Transverse colon (tissue), 4 donors: ENCODE measurements around the gene TSPOAP1. TPM values are rescaled to one million over a fixed set of nuclear protein-coding genes. Genes with fewer than 3 reads are reported as not detected.

Experiments
- DNase-seq: peaks from one replicate; pipeline ENCODE4 v3.0.0-alpha.2; 2019
- H3K27ac ChIP-seq, 4 donors: fragments of 200-600 bp; sonication (generic); 2 replicates each; pipeline ENCODE4 v1.5.1; 2016 to 2018; ENCODE audit warnings: inconsistent platforms in 4 of 4
- H3K27me3 ChIP-seq: fragments of 200-600 bp; sonication (generic); 2 replicates; pipeline ENCODE4 v1.5.1; 2017; ENCODE audit warnings: inconsistent platforms
- H3K36me3 ChIP-seq, 4 donors: fragments of 200-600 bp; sonication (generic); 2 replicates each; pipeline ENCODE4 v1.5.1; 2017 to 2019; ENCODE audit warnings: inconsistent platforms in 4 of 4
- H3K4me1 ChIP-seq, 4 donors: fragments of 200-600 bp; sonication (generic); 2 replicates each; pipeline ENCODE4 v1.5.1; 2017 to 2020; ENCODE audit warnings: inconsistent platforms in 4 of 4
- H3K4me3 ChIP-seq, 4 donors: fragments of 200-600 bp; sonication (generic); 1 replicate in 1 of 4; 2 replicates in 3 of 4; pipeline versions ENCODE4 v1.5.1 to v1.6.1; 2017 to 2019; ENCODE audit warnings: inconsistent platforms in 4 of 4
- H3K9me3 ChIP-seq, 2 donors: fragments of 200-600 bp; sonication (generic); 2 replicates each; pipeline ENCODE4 v1.5.1; 2017 to 2019; ENCODE audit warnings: inconsistent platforms in 2 of 2
- CTCF ChIP-seq, 5 experiments: fragments of 200-600 bp in 3 of 5; fragments of 450-650 bp in 2 of 5; sonication (generic) in 3 of 5; IDR thresholded peaks; 1 replicate in 2 of 5; 2 replicates in 3 of 5; pipeline ENCODE4 v1.5.1; 2016 to 2017; ENCODE audit warnings: antibody characterized with exemption in 5 of 5, inconsistent platforms in 3 of 5, mild to moderate bottlenecking in 2 of 5, moderate library complexity in 1 of 5
- EP300 ChIP-seq: sonication (generic); formaldehyde crosslinking; IDR thresholded peaks from one replicate; pipeline ENCODE4 v1.6.1; 2017; ENCODE audit warnings: antibody characterized with exemption, low read depth
- POLR2A ChIP-seq: fragments of 450-650 bp; IDR thresholded peaks from one replicate; pipeline ENCODE4 v1.6.1; 2016; ENCODE audit warnings: antibody characterized with exemption, mild to moderate bottlenecking, moderate library complexity
- POLR2AphosphoS5 ChIP-seq, 3 donors: sonication (generic); formaldehyde crosslinking; IDR thresholded peaks; one replicate each; pipeline ENCODE4 v1.6.1; 2016; ENCODE audit warnings: antibody characterized with exemption in 3 of 3
- WGBS, 2 donors: methylation state at CpG; one replicate each; pipeline ENCODE4 v1.1.5; 2018; ENCODE audit warnings: low coverage in 1 of 2; 5-methylcytosine and 5-hydroxymethylcytosine counted together
- in situ Hi-C, 4 donors: fragments of 200-750 bp; cut with MboI; loops; one replicate each; pipeline versions ENCODE4 v1.15.0 to v1.15.1; 2017; ENCODE audit warnings: low sequenced_read_pairs in 3 of 4, low pct_ligation_motif_present in 1 of 4, low pct_unique_long_range_greater_than_20kb in 1 of 4
- intact Hi-C: fragments of 100-400 bp; cut with DNase I; formaldehyde crosslinking; loops from one replicate; pipeline ENCODE4 v1.15.1; 2023; ENCODE audit warnings: low total_unique reads
- total RNA-seq, 4 donors: library from RNA; depleted of rRNA; stranded (reverse); fragments of >200 nt; gene quantifications; one replicate each; pipeline ENCODE4 v1.1.0, GENCODE V29; 2016

TSPOAP1 gene
- total RNA-seq, 4 donors from 2014 or later, result 4.4 to 21.7 (median 9.4) TPM

- intact Hi-C loops (no loop called here), in situ Hi-C loops (no loop called here)
- 75 to 83% methylated on average over 4 to 5 of the region's 5 CpGs for WGBS, 2 donors
- Histone ChIP-seq H3K27me3 (no peaks in the 10 kb centered on the region), H3K4me1 (peaks cover 16 to 47% (median 26%) of the 10 kb centered on the region in 4 donors), H3K4me3 (no peak overlapping the region), H3K9me3 (no peaks in the 10 kb centered on the region), H3K27ac (peak overlapping the region; percentile 88 to 96 (median 89)), H3K36me3 (peaks cover 0 to 7% (median 3%) of the 10 kb centered on the region in 4 donors)
- no peak for DNase-seq
- no peak for TF ChIP-seq POLR2A
- TF ChIP-seq POLR2AphosphoS5 (IDR thresholded peaks at IDR 0.05), result no peak
- TF ChIP-seq CTCF (IDR thresholded peaks at IDR 0.05), result no peak
- TF ChIP-seq EP300, result no peak
These were observed 11.8 kb upstream of the TSPOAP1 start for GRCh38 chr17:58340405-58340876.

DNA sequence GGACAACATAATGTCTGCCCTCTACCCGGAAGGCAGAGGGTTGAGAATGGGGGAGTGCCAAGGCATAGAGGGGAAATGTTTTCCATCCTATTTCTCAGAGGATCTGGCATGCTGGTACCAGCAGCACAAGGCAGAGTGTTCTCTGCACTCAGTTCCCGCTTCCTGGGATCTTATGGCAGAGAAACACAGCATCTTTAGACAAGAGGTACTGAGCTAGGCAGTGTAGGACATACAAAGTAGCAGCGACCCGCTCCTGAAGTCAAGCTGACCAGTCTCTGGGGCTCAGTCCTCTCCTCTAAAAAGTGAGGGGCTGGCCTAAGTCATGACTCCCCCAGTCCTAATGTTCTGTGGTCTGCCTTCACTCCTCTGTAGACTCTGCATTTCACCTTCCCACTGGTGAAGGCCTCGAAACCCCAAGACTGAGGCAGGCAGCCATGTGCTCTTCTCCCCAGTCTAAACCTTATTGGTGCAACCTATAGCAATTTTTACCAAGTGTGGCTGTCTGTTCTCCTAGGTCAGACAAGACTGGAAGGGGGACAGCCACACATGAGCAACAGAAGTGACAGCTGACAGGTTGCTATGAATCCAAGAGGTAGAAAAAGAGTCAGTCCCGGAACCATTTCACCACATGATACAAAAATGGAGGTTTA lies 11.3 kb upstream of the TSPOAP1 start:
- DNase-seq, result no peak

DNA sequence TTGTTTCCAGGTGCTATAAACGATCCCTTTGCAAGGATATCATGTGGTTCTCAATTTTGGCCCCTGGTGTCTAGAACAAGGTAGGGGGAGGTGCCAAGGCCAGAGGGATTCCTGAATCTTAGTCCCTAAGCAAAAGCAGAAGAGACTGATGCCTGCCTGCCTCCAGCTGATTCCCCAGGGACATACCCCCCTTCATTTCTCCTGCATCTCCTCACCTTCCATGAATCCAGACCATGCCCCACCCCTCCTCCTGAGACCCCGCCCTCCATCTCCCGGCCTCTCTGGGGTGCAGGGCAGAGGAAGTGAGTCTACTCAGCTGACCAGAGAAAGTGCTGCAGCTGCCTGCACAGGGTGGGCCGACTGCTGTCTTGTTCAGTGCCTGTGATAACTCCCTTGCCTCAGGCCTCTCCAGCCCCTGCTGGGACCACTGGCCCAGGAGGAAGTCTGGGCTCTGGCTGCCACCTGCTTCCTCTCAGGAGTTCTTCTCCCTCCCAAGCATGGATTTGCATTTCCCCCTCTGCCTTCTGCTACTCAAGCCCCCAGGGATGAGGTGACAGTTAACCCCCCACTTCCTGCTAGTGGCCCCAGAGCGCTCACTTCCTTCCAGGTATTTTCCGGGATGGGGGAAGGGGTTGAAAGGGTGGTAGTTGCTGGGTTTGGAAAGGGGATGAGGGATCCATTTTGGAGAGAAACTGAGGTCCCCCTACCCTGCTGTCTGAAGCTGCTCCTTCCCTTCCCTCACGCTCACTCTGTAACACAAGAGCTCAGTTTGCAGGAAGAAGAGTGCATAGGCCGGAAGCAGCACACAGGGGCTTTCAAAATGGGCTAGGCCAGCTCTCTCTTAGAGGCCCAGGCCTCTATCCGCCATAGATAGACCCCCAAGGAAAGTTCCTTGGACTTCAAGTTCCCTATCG lies 10.5 kb upstream of the TSPOAP1 start:
- no peaks in the 10 kb centered on the region for H3K36me3 ChIP-seq
- TF ChIP-seq POLR2AphosphoS5 (IDR thresholded peaks at IDR 0.05), result peak in 1 of 3 donors; percentile 20
- TF ChIP-seq POLR2A, result peak; percentile 26
- TF ChIP-seq CTCF (IDR thresholded peaks at IDR 0.05), result no peak
- TF ChIP-seq EP300, result no peak
- no peaks in the 10 kb centered on the region for H3K27me3 ChIP-seq
- H3K4me1 ChIP-seq, result peaks cover 16 to 50% (median 28%) of the 10 kb centered on the region in 4 donors
- H3K9me3 ChIP-seq, result no peaks in the 10 kb centered on the region
- in situ Hi-C loops, result no loop called here
- peak overlapping the region; percentile 88 to 96 (median 89) for H3K27ac ChIP-seq
- peak overlapping the region in 1 of 4 donors; percentile 11 for H3K4me3 ChIP-seq
- peak; percentile 72 for DNase-seq
- 0 to 47% methylated on average over 2 to 10 of the region's 10 CpGs for WGBS, 2 donors
- intact Hi-C loops, result no loop called here

More for the DNA sequence above, 11.3 kb upstream of the TSPOAP1 start:
- Histone ChIP-seq H3K9me3 (no peaks in the 10 kb centered on the region), H3K27me3 (no peaks in the 10 kb centered on the region), H3K27ac (peak overlapping the region; percentile 88 to 96 (median 89)), H3K4me3 (peak overlapping the region in 1 of 4 donors; percentile 11), H3K36me3 (peaks cover 0 to 2% (median under 1%) of the 10 kb centered on the region in 4 donors), H3K4me1 (peaks cover 16 to 44% (median 27%) of the 10 kb centered on the region in 4 donors)
- in situ Hi-C loops (no loop called here), intact Hi-C loops (no loop called here)
- TF ChIP-seq POLR2A (no peak), POLR2AphosphoS5 (IDR thresholded peaks at IDR 0.05) (no peak), EP300 (no peak), CTCF (IDR thresholded peaks at IDR 0.05) (no peak)
- WGBS, 2 donors, result 40 to 79% methylated on average over 1 to 6 of the region's 6 CpGs

GRCh38 chr17:58338454-58338840 lies 9.9 kb upstream of the TSPOAP1 start:
- Histone ChIP-seq H3K9me3 (no peaks in the 10 kb centered on the region), H3K4me1 (peaks cover 16 to 50% (median 28%) of the 10 kb centered on the region in 4 donors), H3K36me3 (no peaks in the 10 kb centered on the region), H3K27ac (peak overlapping the region; percentile 88 to 96 (median 89)), H3K27me3 (no peaks in the 10 kb centered on the region), H3K4me3 (peak overlapping the region in 1 of 4 donors; percentile 11)
- TF ChIP-seq POLR2A (no peak), CTCF (IDR thresholded peaks at IDR 0.05) (peak in 1 of 5 experiments; percentile 6), EP300 (no peak), POLR2AphosphoS5 (IDR thresholded peaks at IDR 0.05) (no peak)
- DNase-seq, result no peak
- in situ Hi-C loops, result no loop called here
- 51 to 63% methylated on average over 3 of the region's 3 CpGs for WGBS, 2 donors
- intact Hi-C loops, result no loop called here
